ENCODE measurements around the gene HMCN1. TPM values are rescaled to one million over a fixed set of nuclear protein-coding genes. Genes with fewer than 3 reads are reported as not detected.

HMCN1 gene
- total and polyA plus RNA-seq, 2 donors (not counting 1 experiment from before 2014, with no cell fraction given): 6.8 to 21.0 TPM

DNA sequence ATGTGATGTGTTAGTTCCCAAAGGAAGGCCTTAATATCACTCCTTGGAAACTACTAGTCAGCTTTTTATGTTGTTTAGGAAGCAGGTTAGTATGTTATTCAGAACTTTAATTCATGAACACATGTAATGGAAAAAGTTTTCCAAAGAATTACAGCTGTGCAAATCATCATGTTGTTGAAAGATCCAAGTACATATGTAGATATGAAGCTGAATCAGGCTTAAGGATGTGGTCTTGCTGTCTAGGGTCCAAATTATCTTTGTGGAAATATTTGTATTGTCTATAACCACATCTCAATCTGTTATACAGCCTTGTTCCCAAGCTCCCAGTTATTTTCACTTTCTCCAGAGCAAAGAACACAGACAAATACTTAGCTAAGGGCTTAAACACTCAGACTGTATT, 409.3 kb downstream of the HMCN1 start:
- Histone ChIP-seq H4K20me1 (ENCODE audit: control insufficient read depth, extremely low read depth, insufficient read depth, low read length) (no peaks in the 10 kb centered on the region), H3K79me2 (ENCODE audit: control insufficient read depth, insufficient read depth, low read length) (no peaks in the 10 kb centered on the region), H3K4me2 (ENCODE audit: extremely low read depth, insufficient read depth, low read length) (no peak overlapping the region), H3K4me1 (ENCODE audit: control insufficient read depth, extremely low read depth, insufficient read depth, low read length) (peaks cover 2% of the 10 kb centered on the region), H3K9me3 (ENCODE audit: control insufficient read depth, insufficient read depth, low read depth, low read length) (no peaks in the 10 kb centered on the region), H3K4me3 (replicated peaks in 1 of 4; ENCODE audit: control extremely low read depth in 1 of 4, insufficient read depth in 1 of 4, low read depth in 3 of 4, low read length in 4 of 4) (no peak overlapping the region), H3K27me3 (ENCODE audit: control insufficient read depth, insufficient read depth, low read length) (no peaks in the 10 kb centered on the region), H3K9ac (ENCODE audit: insufficient read depth, low read length) (no peak overlapping the region), H2AFZ (ENCODE audit: low read length) (no peak overlapping the region), H3K36me3 (ENCODE audit: control insufficient read depth, insufficient read depth, low read length) (no peaks in the 10 kb centered on the region), H3K27ac (ENCODE audit: insufficient read depth, low read length) (no peak overlapping the region)
- peak in 1 of 2 donors; percentile 63 for DNase-seq (ENCODE audit: low read depth in 2 of 2)
- TF ChIP-seq, protein P1, sequence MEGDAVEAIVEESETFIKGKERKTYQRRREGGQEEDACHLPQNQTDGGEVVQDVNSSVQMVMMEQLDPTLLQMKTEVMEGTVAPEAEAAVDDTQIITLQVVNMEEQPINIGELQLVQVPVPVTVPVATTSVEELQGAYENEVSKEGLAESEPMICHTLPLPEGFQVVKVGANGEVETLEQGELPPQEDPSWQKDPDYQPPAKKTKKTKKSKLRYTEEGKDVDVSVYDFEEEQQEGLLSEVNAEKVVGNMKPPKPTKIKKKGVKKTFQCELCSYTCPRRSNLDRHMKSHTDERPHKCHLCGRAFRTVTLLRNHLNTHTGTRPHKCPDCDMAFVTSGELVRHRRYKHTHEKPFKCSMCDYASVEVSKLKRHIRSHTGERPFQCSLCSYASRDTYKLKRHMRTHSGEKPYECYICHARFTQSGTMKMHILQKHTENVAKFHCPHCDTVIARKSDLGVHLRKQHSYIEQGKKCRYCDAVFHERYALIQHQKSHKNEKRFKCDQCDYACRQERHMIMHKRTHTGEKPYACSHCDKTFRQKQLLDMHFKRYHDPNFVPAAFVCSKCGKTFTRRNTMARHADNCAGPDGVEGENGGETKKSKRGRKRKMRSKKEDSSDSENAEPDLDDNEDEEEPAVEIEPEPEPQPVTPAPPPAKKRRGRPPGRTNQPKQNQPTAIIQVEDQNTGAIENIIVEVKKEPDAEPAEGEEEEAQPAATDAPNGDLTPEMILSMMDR (conservative IDR thresholded peaks at IDR 0.05 in 1 of 2, IDR thresholded peaks at IDR 0.05 in 1 of 2; ENCODE audit: low read depth in 1 of 2, low read length in 2 of 2): no peak
- no peak for TF ChIP-seq EZH2 (IDR thresholded peaks at IDR 0.05; ENCODE audit: low read length, missing control alignments)

DNA sequence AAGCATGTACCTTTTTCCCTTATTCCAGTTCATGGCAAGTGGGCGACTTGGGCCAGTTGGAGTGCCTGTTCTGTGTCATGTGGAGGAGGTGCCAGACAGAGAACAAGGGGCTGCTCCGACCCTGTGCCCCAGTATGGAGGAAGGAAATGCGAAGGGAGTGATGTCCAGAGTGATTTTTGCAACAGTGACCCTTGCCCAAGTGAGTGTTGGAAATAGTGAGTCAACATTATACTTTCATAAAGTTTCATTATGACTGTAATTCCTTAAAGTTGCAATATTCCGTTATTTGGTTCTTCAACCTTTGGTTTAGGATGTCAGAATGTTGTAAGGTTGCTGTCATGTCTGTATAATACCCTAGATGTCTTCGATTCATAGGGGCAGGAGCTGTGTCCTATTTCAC, 410.3 kb downstream of the HMCN1 start:
- Histone ChIP-seq H3K4me2 (ENCODE audit: extremely low read depth, insufficient read depth, low read length) (no peak overlapping the region), H3K79me2 (ENCODE audit: control insufficient read depth, insufficient read depth, low read length) (no peaks in the 10 kb centered on the region), H4K20me1 (ENCODE audit: control insufficient read depth, extremely low read depth, insufficient read depth, low read length) (no peaks in the 10 kb centered on the region), H3K4me1 (ENCODE audit: control insufficient read depth, extremely low read depth, insufficient read depth, low read length) (peaks cover under 1% of the 10 kb centered on the region), H3K9me3 (ENCODE audit: control insufficient read depth, insufficient read depth, low read depth, low read length) (no peaks in the 10 kb centered on the region), H3K27me3 (ENCODE audit: control insufficient read depth, insufficient read depth, low read length) (no peaks in the 10 kb centered on the region), H3K36me3 (ENCODE audit: control insufficient read depth, insufficient read depth, low read length) (no peaks in the 10 kb centered on the region), H2AFZ (ENCODE audit: low read length) (no peak overlapping the region), H3K9ac (ENCODE audit: insufficient read depth, low read length) (no peak overlapping the region), H3K4me3 (replicated peaks in 1 of 4; ENCODE audit: control extremely low read depth in 1 of 4, insufficient read depth in 1 of 4, low read depth in 3 of 4, low read length in 4 of 4) (no peak overlapping the region), H3K27ac (ENCODE audit: insufficient read depth, low read length) (no peak overlapping the region)
- TF ChIP-seq EZH2 (IDR thresholded peaks at IDR 0.05; ENCODE audit: low read length, missing control alignments): no peak
- TF ChIP-seq, protein P1 (conservative IDR thresholded peaks at IDR 0.05 in 1 of 2, IDR thresholded peaks at IDR 0.05 in 1 of 2; ENCODE audit: low read depth in 1 of 2, low read length in 2 of 2): no peak
- DNase-seq (ENCODE audit: low read depth in 2 of 2): peak in 1 of 2 donors; percentile 30

DNA sequence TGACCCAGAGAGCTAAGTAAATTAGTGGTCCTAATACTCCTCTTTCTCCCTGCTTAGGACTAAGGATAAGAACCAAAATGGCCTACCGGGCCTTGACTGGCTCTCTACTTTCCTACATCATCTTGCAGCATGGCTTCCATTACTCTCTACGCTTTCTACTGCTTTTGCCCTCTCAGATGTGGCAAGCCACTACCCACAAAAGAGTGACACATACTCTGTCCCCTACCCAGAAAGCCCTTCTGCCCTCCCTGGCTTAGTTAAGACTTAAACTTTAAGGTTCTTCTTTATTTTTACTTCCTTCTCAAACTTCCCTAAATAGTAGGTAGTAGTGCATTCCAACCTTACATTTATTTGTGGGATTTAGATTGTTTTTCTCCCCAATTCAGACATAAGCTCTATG, 412.8 kb downstream of the HMCN1 start:
- no peaks in the 10 kb centered on the region for H3K79me2 ChIP-seq (ENCODE audit: control insufficient read depth, insufficient read depth, low read length)
- no peak overlapping the region for H3K27ac ChIP-seq (ENCODE audit: insufficient read depth, low read length)
- H3K36me3 ChIP-seq (ENCODE audit: control insufficient read depth, insufficient read depth, low read length): no peaks in the 10 kb centered on the region
- no peak overlapping the region for H3K4me2 ChIP-seq (ENCODE audit: extremely low read depth, insufficient read depth, low read length)
- H4K20me1 ChIP-seq (ENCODE audit: control insufficient read depth, extremely low read depth, insufficient read depth, low read length): no peaks in the 10 kb centered on the region
- no peak overlapping the region for H3K9ac ChIP-seq (ENCODE audit: insufficient read depth, low read length)
- no peak for TF ChIP-seq EZH2 (IDR thresholded peaks at IDR 0.05; ENCODE audit: low read length, missing control alignments)
- TF ChIP-seq, protein P1 (conservative IDR thresholded peaks at IDR 0.05 in 1 of 2, IDR thresholded peaks at IDR 0.05 in 1 of 2; ENCODE audit: low read depth in 1 of 2, low read length in 2 of 2): no peak
- no peak overlapping the region for H3K4me3 ChIP-seq (replicated peaks in 1 of 4; ENCODE audit: control extremely low read depth in 1 of 4, insufficient read depth in 1 of 4, low read depth in 3 of 4, low read length in 4 of 4)
- no peak overlapping the region for H2AFZ ChIP-seq (ENCODE audit: low read length)
- H3K9me3 ChIP-seq (ENCODE audit: control insufficient read depth, insufficient read depth, low read depth, low read length): no peaks in the 10 kb centered on the region
- no peaks in the 10 kb centered on the region for H3K4me1 ChIP-seq (ENCODE audit: control insufficient read depth, extremely low read depth, insufficient read depth, low read length)
- H3K27me3 ChIP-seq (ENCODE audit: control insufficient read depth, insufficient read depth, low read length): no peaks in the 10 kb centered on the region
- DNase-seq (ENCODE audit: low read depth in 2 of 2): no peak
